Liver (tissue), 9 donors: ENCODE data around the gene DZANK1. TPM values are rescaled to one million over a fixed set of nuclear protein-coding genes. Genes with fewer than 3 reads are reported as not detected.
"Not testable (repeated sequence)": the region's sequence is repeated elsewhere in the genome, so short reads cannot be mapped to it uniquely, and the experiment has no call there.

Experiments
- DNase-seq: peaks from one replicate; pipeline ENCODE4 v3.0.0-alpha.2; 2017; ENCODE audit warnings: low spot score
- H3K27ac ChIP-seq, 2 donors: one replicate each; pipeline ENCODE4 v1.7.0; 2013; ENCODE audit warnings: inconsistent platforms in 2 of 2, low read length in 2 of 2, control low read depth in 1 of 2, low read depth in 1 of 2, mild to moderate bottlenecking in 1 of 2
- H3K27me3 ChIP-seq, 4 donors: one replicate each; pipeline versions ENCODE4 v1.6.1 to v1.7.0; 2013; ENCODE audit warnings: low read length in 3 of 4, inconsistent platforms in 1 of 4, mild to moderate bottlenecking in 1 of 4, moderate library complexity in 1 of 4; ENCODE audit not compliant: control insufficient read depth in 4 of 4, insufficient read depth in 4 of 4
- H3K36me3 ChIP-seq, 4 donors: one replicate each; pipeline versions ENCODE4 v1.6.1 to v1.7.0; 2013; ENCODE audit warnings: low read length in 3 of 4, mild to moderate bottlenecking in 3 of 4, low read depth in 1 of 4, moderate library complexity in 1 of 4; ENCODE audit not compliant: control insufficient read depth in 4 of 4, insufficient read depth in 3 of 4
- H3K4me1 ChIP-seq, 4 donors: one replicate each; pipeline versions ENCODE4 v1.6.1 to v1.7.0; 2013; ENCODE audit warnings: low read length in 3 of 4, mild to moderate bottlenecking in 3 of 4, moderate library complexity in 1 of 4; ENCODE audit not compliant: control insufficient read depth in 4 of 4, insufficient read depth in 4 of 4
- H3K4me3 ChIP-seq, 3 donors: one replicate each; pipeline versions ENCODE4 v1.6.1 to v1.7.0; 2013; ENCODE audit warnings: low read length in 3 of 3, control low read depth in 1 of 3, low read depth in 1 of 3, mild to moderate bottlenecking in 1 of 3
- H3K9ac ChIP-seq, 2 donors: one replicate each; pipeline ENCODE4 v1.7.0; 2013; ENCODE audit warnings: low read length in 2 of 2, mild to moderate bottlenecking in 2 of 2, moderate library complexity in 2 of 2, control low read depth in 1 of 2, low read depth in 1 of 2
- H3K9me3 ChIP-seq, 4 donors: one replicate each; pipeline versions ENCODE4 v1.6.1 to v1.7.0; 2013; ENCODE audit warnings: low read length in 3 of 4; ENCODE audit not compliant: control insufficient read depth in 4 of 4
- ATF3 ChIP-seq: IDR thresholded peaks from 2 replicates; pipeline ENCODE4 v1.6.1; 2016; ENCODE audit warnings: antibody characterized with exemption
- EGR1 ChIP-seq, 2 donors: IDR thresholded peaks; 2 replicates each; pipeline ENCODE4 v1.6.1; 2016 to 2018; ENCODE audit warnings: antibody characterized with exemption in 2 of 2, low read depth in 2 of 2
- FOXA1 ChIP-seq: IDR thresholded peaks from 2 replicates; pipeline ENCODE4 v1.6.1; 2016; ENCODE audit warnings: antibody characterized with exemption
- FOXA2 ChIP-seq: IDR thresholded peaks from 2 replicates; pipeline ENCODE4 v1.6.1; 2016; ENCODE audit warnings: antibody characterized with exemption
- GABPA ChIP-seq, 2 donors: IDR thresholded peaks in 1 of 2; conservative IDR thresholded peaks in 1 of 2; 2 replicates each; pipeline ENCODE4 v1.6.1; 2016; ENCODE audit warnings: antibody characterized with exemption in 2 of 2, mild to moderate bottlenecking in 1 of 2, moderate library complexity in 1 of 2
- HNF4A ChIP-seq, 2 donors: conservative IDR thresholded peaks; 2 replicates each; pipeline ENCODE4 v1.6.1; 2016; ENCODE audit warnings: antibody characterized with exemption in 2 of 2, mild to moderate bottlenecking in 2 of 2
- HNF4G ChIP-seq: IDR thresholded peaks from 2 replicates; pipeline ENCODE4 v1.6.1; 2016; ENCODE audit warnings: antibody characterized with exemption
- JUND ChIP-seq, 2 donors: IDR thresholded peaks; 2 replicates each; pipeline ENCODE4 v1.6.1; 2016; ENCODE audit warnings: antibody characterized with exemption in 2 of 2
- MAX ChIP-seq: IDR thresholded peaks from 2 replicates; pipeline ENCODE4 v1.6.1; 2016; ENCODE audit warnings: antibody characterized with exemption
- NR2F2 ChIP-seq: IDR thresholded peaks from 2 replicates; pipeline ENCODE4 v1.6.1; 2016; ENCODE audit warnings: antibody characterized with exemption
- SP1 ChIP-seq: IDR thresholded peaks from 2 replicates; pipeline ENCODE4 v1.6.1; 2018; ENCODE audit warnings: antibody characterized with exemption, mild to moderate bottlenecking
- TAF1 ChIP-seq: conservative IDR thresholded peaks from 2 replicates; pipeline ENCODE4 v1.6.1; 2016; ENCODE audit warnings: antibody characterized with exemption, mild to moderate bottlenecking
- YY1 ChIP-seq: IDR thresholded peaks from 2 replicates; pipeline ENCODE4 v1.6.1; 2016; ENCODE audit warnings: antibody characterized with exemption, mild to moderate bottlenecking
- WGBS: extraction: QIAGEN DNeasy Blood & Tissue Kit; methylation state at CpG from one replicate; pipeline ENCODE4 v1.1.7; 2013; 5-methylcytosine and 5-hydroxymethylcytosine counted together
- polyA plus RNA-seq, 2 donors: library from polyadenylated mRNA; stranded (reverse) in 1 of 2; unstranded in 1 of 2; fragments of 200-250 nt in 1 of 2; fragments of >200 nt in 1 of 2; fragmentation: Nextera tagmentation in 1 of 2; extraction: Ambion mirVana in 1 of 2; gene quantifications; one replicate each; pipeline versions ENCODE4 v1.2.1 to v1.2.3, GENCODE V29; 2013 to 2015
- total RNA-seq, 2 donors: library from RNA; depleted of rRNA; stranded (reverse); fragments of >200 nt; gene quantifications; one replicate each; pipeline ENCODE4 v1.2.3, GENCODE V29; 2014
- TF ChIP-seq, protein P1 (sequence below): IDR thresholded peaks from 2 replicates; pipeline ENCODE4 v1.6.1; 2016; ENCODE audit warnings: antibody characterized with exemption, mild to moderate bottlenecking
- donor health status: healthy.
- donor health status: healthy.
- donor health status: healthy.
- donor health status: healthy.
- donor health status: healthy.

DZANK1 gene
- total and polyA plus RNA-seq, 4 donors: 0.19 to 0.84 (median 0.31) TPM

- H3K4me3 ChIP-seq: no peak overlapping the region
- peak overlapping the region; percentile 14 to 31 for H3K27ac ChIP-seq
- no peak for DNase-seq
- TF ChIP-seq MAX (peak; percentile 73), FOXA2 (no peak), SP1 (no peak), HNF4G (no peak), ATF3 (no peak), EGR1 (IDR thresholded peaks at IDR 0.05; ENCODE audit: low read depth in 2 of 2) (no peak), YY1 (peak; percentile 27), HNF4A (conservative IDR thresholded peaks at IDR 0.05) (no peak), JUND (IDR thresholded peaks at IDR 0.05) (no peak), GABPA (IDR thresholded peaks at IDR 0.05 in 1 of 2, conservative IDR thresholded peaks at IDR 0.05 in 1 of 2) (no peak), NR2F2 (no peak), TAF1 (no peak)
- TF ChIP-seq, protein P1, sequence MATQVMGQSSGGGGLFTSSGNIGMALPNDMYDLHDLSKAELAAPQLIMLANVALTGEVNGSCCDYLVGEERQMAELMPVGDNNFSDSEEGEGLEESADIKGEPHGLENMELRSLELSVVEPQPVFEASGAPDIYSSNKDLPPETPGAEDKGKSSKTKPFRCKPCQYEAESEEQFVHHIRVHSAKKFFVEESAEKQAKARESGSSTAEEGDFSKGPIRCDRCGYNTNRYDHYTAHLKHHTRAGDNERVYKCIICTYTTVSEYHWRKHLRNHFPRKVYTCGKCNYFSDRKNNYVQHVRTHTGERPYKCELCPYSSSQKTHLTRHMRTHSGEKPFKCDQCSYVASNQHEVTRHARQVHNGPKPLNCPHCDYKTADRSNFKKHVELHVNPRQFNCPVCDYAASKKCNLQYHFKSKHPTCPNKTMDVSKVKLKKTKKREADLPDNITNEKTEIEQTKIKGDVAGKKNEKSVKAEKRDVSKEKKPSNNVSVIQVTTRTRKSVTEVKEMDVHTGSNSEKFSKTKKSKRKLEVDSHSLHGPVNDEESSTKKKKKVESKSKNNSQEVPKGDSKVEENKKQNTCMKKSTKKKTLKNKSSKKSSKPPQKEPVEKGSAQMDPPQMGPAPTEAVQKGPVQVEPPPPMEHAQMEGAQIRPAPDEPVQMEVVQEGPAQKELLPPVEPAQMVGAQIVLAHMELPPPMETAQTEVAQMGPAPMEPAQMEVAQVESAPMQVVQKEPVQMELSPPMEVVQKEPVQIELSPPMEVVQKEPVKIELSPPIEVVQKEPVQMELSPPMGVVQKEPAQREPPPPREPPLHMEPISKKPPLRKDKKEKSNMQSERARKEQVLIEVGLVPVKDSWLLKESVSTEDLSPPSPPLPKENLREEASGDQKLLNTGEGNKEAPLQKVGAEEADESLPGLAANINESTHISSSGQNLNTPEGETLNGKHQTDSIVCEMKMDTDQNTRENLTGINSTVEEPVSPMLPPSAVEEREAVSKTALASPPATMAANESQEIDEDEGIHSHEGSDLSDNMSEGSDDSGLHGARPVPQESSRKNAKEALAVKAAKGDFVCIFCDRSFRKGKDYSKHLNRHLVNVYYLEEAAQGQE: no peak
- no peaks in the 10 kb centered on the region for H3K9me3 ChIP-seq
- H3K4me1 ChIP-seq: peaks cover 0 to 17% (median 7%) of the 10 kb centered on the region in 4 donors
- no peaks in the 10 kb centered on the region for H3K36me3 ChIP-seq
- H3K9ac ChIP-seq: no peak overlapping the region
- WGBS: 57% methylated on average over 31 of the region's 31 CpGs
- no peaks in the 10 kb centered on the region for H3K27me3 ChIP-seq
These were observed 37.7 kb upstream of the DZANK1 start for GRCh38 chr20:18504479-18505060.

GRCh38 chr20:18501672-18502071, 34.8 kb upstream of the DZANK1 start:
- H3K9ac ChIP-seq, H3K36me3 ChIP-seq, DNase-seq, H3K9me3 ChIP-seq, H3K27me3 ChIP-seq, H3K27ac ChIP-seq, H3K4me1 ChIP-seq, H3K4me3 ChIP-seq: not testable (repeated sequence)
- WGBS: 70% methylated on average over 1 of the region's 1 CpG

DNA sequence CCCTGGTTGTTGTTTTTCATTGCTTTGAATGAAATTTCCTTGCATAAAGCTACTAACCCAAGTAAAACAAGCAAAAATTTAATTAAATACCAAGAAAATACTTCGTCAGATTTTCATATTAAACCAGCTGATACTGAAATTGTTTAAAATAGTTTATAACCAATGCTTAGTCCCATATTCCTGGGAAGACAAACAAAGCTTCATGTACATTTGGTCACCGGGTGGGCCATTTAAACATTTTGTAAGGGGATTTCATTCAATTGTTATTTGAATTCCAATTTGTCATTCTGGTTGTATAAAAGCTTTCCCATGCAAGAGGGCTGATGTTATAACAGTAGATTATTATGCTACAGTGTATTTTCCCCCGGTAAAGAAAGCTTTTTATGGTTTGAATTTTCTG, 30.8 kb upstream of the DZANK1 start:
- WGBS: 96% methylated on average over 3 of the region's 3 CpGs
- DNase-seq: no peak
- Histone ChIP-seq H3K9me3 (no peaks in the 10 kb centered on the region), H3K4me1 (peaks cover 0 to 18% (median 13%) of the 10 kb centered on the region in 4 donors), H3K27me3 (no peaks in the 10 kb centered on the region), H3K9ac (no peak overlapping the region), H3K27ac (no peak overlapping the region), H3K36me3 (peaks cover 0 to 7% (median 0%) of the 10 kb centered on the region in 4 donors), H3K4me3 (no peak overlapping the region)
- no peak for TF ChIP-seq FOXA1
